ENCODE measurements around the gene BCL2. TPM values are rescaled to one million over a fixed set of nuclear protein-coding genes. Genes with fewer than 3 reads are reported as not detected.

BCL2 gene
- total and polyA plus RNA-seq, 9 of the 15 experiments (the other 6 are each of a cell fraction or from before 2014, with no cell fraction given) = 0.10 to 1.1 (median 0.65) TPM

- FAIRE-seq (no peak), DNase-seq (ENCODE audit: extremely low read depth in 1 of 4, low spot score in 3 of 4) (no peak), ATAC-seq (no peak)
- no TSS peak for BruUV-seq (replicated peaks)
- no peaks in the 10 kb centered on the region for H3K36me3 ChIP-seq (ENCODE audit: control insufficient read depth, insufficient read depth, low read length)
- no peak overlapping the region for H3K27ac ChIP-seq (ENCODE audit: extremely low read depth, low read depth, low read length)
- no peak overlapping the region for H2AFZ ChIP-seq (ENCODE audit: low read depth, low read length)
- H3K9me3 ChIP-seq (replicated peaks; ENCODE audit: control insufficient read depth, insufficient read depth, low read depth, low read length) = no peaks in the 10 kb centered on the region
- no peaks in the 10 kb centered on the region for H4K20me1 ChIP-seq (replicated peaks; ENCODE audit: control insufficient read depth, insufficient read depth, low read length)
- no peak overlapping the region for H3K9ac ChIP-seq (ENCODE audit: insufficient read depth in 1 of 2, low read depth in 2 of 2, low read length in 2 of 2)
- no peaks in the 10 kb centered on the region for H3K79me2 ChIP-seq (ENCODE audit: control insufficient read depth, insufficient read depth, low read length)
- H3K9me1 ChIP-seq (ENCODE audit: control insufficient read depth, insufficient read depth, low read length) = no peaks in the 10 kb centered on the region
- H3K27me3 ChIP-seq (ENCODE audit: control insufficient read depth in 2 of 2, insufficient read depth in 2 of 2, low read length in 2 of 2) = no peaks in the 10 kb centered on the region
- H3K4me3 ChIP-seq = no peak overlapping the region
- 0% methylated on average over 4 of the region's 4 CpGs for WGBS (ENCODE audit: insufficient coverage, low coverage, missing lambda C conversion rate)
- no peak overlapping the region for H3K4me2 ChIP-seq (ENCODE audit: insufficient read depth, low read length)
- POLR2A ChIA-PET = no interaction called here
- in situ Hi-C loops (cut with MboI) = no loop called here
- H3K4me1 ChIP-seq (replicated peaks in 1 of 2; ENCODE audit: control insufficient read depth in 2 of 2, insufficient read depth in 2 of 2, low read length in 2 of 2) = peaks cover 0 to 4% of the 10 kb centered on the region in 2 experiments; a peak in 2 of 5 replicates
- intact Hi-C loops (cut with micrococcal nuclease) = no loop called here
- CTCF ChIA-PET (ENCODE audit: low intra/inter-chr PET ratio) = no interaction called here
- TF ChIP-seq YBX1 (IDR thresholded peaks at IDR 0.05) = no peak
- TF ChIP-seq, protein P1, sequence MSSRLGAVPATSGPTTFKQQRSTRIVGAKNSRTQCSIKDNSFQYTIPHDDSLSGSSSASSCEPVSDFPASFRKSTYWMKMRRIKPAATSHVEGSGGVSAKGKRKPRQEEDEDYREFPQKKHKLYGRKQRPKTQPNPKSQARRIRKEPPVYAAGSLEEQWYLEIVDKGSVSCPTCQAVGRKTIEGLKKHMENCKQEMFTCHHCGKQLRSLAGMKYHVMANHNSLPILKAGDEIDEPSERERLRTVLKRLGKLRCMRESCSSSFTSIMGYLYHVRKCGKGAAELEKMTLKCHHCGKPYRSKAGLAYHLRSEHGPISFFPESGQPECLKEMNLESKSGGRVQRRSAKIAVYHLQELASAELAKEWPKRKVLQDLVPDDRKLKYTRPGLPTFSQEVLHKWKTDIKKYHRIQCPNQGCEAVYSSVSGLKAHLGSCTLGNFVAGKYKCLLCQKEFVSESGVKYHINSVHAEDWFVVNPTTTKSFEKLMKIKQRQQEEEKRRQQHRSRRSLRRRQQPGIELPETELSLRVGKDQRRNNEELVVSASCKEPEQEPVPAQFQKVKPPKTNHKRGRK (tag; IDR thresholded peaks at IDR 0.05) = no peak
Measured at GRCh38 chr18:63078471-63078870, 241.1 kb downstream of the BCL2 start.

DNA sequence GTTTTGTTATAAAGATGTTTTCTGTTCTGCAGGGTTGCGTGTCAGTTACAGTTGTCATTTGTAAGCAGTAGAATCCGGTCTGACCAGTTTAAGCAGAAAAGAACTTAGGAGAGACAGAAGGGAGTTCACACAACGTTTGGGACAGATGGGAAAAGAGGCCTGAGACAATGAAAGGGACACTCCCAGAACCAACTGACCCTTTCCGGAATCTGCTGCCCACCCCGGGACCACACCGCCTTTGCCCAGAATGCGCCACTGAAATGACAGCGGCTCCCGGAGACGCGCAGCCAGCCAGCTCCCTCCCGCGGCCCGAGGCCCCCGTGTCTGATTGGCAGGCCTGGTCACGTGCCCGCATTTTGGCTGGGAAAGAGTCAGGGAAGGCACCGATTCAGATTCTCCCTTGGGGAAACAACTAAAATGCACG lies 244.6 kb downstream of the BCL2 start:
- FAIRE-seq = no peak
- H3K27ac ChIP-seq (ENCODE audit: extremely low read depth, low read depth, low read length) = no peak overlapping the region
- TF ChIP-seq, protein P2, sequence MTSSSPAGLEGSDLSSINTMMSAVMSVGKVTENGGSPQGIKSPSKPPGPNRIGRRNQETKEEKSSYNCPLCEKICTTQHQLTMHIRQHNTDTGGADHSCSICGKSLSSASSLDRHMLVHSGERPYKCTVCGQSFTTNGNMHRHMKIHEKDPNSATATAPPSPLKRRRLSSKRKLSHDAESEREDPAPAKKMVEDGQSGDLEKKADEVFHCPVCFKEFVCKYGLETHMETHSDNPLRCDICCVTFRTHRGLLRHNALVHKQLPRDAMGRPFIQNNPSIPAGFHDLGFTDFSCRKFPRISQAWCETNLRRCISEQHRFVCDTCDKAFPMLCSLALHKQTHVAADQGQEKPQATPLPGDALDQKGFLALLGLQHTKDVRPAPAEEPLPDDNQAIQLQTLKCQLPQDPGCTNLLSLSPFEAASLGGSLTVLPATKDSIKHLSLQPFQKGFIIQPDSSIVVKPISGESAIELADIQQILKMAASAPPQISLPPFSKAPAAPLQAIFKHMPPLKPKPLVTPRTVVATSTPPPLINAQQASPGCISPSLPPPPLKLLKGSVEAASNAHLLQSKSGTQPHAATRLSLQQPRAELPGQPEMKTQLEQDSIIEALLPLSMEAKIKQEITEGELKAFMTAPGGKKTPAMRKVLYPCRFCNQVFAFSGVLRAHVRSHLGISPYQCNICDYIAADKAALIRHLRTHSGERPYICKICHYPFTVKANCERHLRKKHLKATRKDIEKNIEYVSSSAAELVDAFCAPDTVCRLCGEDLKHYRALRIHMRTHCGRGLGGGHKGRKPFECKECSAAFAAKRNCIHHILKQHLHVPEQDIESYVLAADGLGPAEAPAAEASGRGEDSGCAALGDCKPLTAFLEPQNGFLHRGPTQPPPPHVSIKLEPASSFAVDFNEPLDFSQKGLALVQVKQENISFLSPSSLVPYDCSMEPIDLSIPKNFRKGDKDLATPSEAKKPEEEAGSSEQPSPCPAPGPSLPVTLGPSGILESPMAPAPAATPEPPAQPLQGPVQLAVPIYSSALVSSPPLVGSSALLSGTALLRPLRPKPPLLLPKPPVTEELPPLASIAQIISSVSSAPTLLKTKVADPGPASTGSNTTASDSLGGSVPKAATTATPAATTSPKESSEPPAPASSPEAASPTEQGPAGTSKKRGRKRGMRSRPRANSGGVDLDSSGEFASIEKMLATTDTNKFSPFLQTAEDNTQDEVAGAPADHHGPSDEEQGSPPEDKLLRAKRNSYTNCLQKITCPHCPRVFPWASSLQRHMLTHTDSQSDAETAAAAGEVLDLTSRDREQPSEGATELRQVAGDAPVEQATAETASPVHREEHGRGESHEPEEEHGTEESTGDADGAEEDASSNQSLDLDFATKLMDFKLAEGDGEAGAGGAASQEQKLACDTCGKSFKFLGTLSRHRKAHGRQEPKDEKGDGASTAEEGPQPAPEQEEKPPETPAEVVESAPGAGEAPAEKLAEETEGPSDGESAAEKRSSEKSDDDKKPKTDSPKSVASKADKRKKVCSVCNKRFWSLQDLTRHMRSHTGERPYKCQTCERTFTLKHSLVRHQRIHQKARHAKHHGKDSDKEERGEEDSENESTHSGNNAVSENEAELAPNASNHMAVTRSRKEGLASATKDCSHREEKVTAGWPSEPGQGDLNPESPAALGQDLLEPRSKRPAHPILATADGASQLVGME (CRISPR knock-in tag; IDR thresholded peaks at IDR 0.05) = no peak
- no peak for TF ChIP-seq HDAC8 (tag; IDR thresholded peaks at IDR 0.05)
- TF ChIP-seq NFRKB (IDR thresholded peaks at IDR 0.05; ENCODE audit: low read depth) = no peak

More for the DNA sequence above, 244.6 kb downstream of the BCL2 start:
- ChIA-PET POLR2A (interaction anchor here (0.7 kb wide), 1 partner anchor 190 kb away, joined by 3 read pairs; no protein-coding TSS in a partner anchor), CTCF (ENCODE audit: low intra/inter-chr PET ratio) (no interaction called here)
- H2AFZ ChIP-seq (ENCODE audit: low read depth, low read length) = peak overlapping the region; percentile 89
- DNase-seq (ENCODE audit: extremely low read depth in 1 of 4, low spot score in 3 of 4) = peak; percentile 38 to 67 (median 63)
- intact Hi-C loops (cut with micrococcal nuclease) (no loop called here), in situ Hi-C loops (cut with MboI) (no loop called here)
- peak overlapping the region; percentile 72 for H3K4me2 ChIP-seq (ENCODE audit: insufficient read depth, low read length)
- H3K9me1 ChIP-seq (ENCODE audit: control insufficient read depth, insufficient read depth, low read length) = no peaks in the 10 kb centered on the region
- WGBS (ENCODE audit: insufficient coverage, low coverage, missing lambda C conversion rate) = under 1% methylated on average over 17 of the region's 19 CpGs
- no peaks in the 10 kb centered on the region for H3K9me3 ChIP-seq (replicated peaks; ENCODE audit: control insufficient read depth, insufficient read depth, low read depth, low read length)
- H3K79me2 ChIP-seq (ENCODE audit: control insufficient read depth, insufficient read depth, low read length) = no peaks in the 10 kb centered on the region
- H3K27me3 ChIP-seq (ENCODE audit: control insufficient read depth in 2 of 2, insufficient read depth in 2 of 2, low read length in 2 of 2) = peaks cover 0 to 6% of the 10 kb centered on the region in 2 experiments; a peak in 2 of 5 replicates
- peaks cover 0 to 4% of the 10 kb centered on the region in 2 experiments; a peak in 2 of 5 replicates for H3K4me1 ChIP-seq (replicated peaks in 1 of 2; ENCODE audit: control insufficient read depth in 2 of 2, insufficient read depth in 2 of 2, low read length in 2 of 2)
- peak; percentile 96 for ATAC-seq
- no peaks in the 10 kb centered on the region for H3K36me3 ChIP-seq (ENCODE audit: control insufficient read depth, insufficient read depth, low read length)
- BruUV-seq (replicated peaks) = no TSS peak
- H4K20me1 ChIP-seq (replicated peaks; ENCODE audit: control insufficient read depth, insufficient read depth, low read length) = no peaks in the 10 kb centered on the region
- peak overlapping the region; percentile 8 to 87; a peak in 2 of 4 replicates for H3K9ac ChIP-seq (ENCODE audit: insufficient read depth in 1 of 2, low read depth in 2 of 2, low read length in 2 of 2)
- H3K4me3 ChIP-seq = peak overlapping the region; percentile 30

Measured in K562 (cell line).